Smooth muscle cell (in vitro differentiated cells): ENCODE data around the gene TCEA2. TPM values are rescaled to one million over a fixed set of nuclear protein-coding genes. Genes with fewer than 3 reads are reported as not detected.

Experiments
- DNase-seq: peaks from one replicate; lab custom pipeline; 2025; ENCODE audit not compliant: unreplicated experiment; lab: John Stamatoyannopoulos, UW
- H2AFZ ChIP-seq: fragments of 200-600 bp; sonication (generic); 2 replicates; pipeline ENCODE4 v1.6.0; 2016; ENCODE audit warnings: antibody characterized with exemption, low read depth, mild to moderate bottlenecking
- H3F3A ChIP-seq: fragments of 200-600 bp; sonication (generic); 2 replicates; pipeline ENCODE4 v1.6.0; 2017; ENCODE audit warnings: antibody characterized with exemption, low read depth
- H3K27ac ChIP-seq: fragments of 200-600 bp; sonication (generic); 2 replicates; pipeline ENCODE4 v1.5.1; 2016; ENCODE audit warnings: low read depth, mild to moderate bottlenecking
- H3K27me3 ChIP-seq: fragments of 200-600 bp; sonication (generic); 2 replicates; pipeline ENCODE4 v1.6.1; 2016; ENCODE audit warnings: low read depth, mild to moderate bottlenecking
- H3K36me3 ChIP-seq: fragments of 200-600 bp; sonication (generic); 2 replicates; pipeline ENCODE4 v1.5.1; 2016; ENCODE audit warnings: low read depth
- H3K4me1 ChIP-seq: fragments of 200-600 bp; sonication (generic); 2 replicates; pipeline ENCODE4 v1.5.1; 2016; ENCODE audit warnings: low read depth
- H3K4me2 ChIP-seq: fragments of 200-600 bp; sonication (generic); 2 replicates; pipeline ENCODE4 v1.6.0; 2016; ENCODE audit warnings: mild to moderate bottlenecking
- H3K4me3 ChIP-seq: fragments of 200-600 bp; sonication (generic); 2 replicates; pipeline ENCODE4 v1.5.1; 2016; ENCODE audit warnings: mild to moderate bottlenecking
- H3K79me2 ChIP-seq: fragments of 200-600 bp; sonication (generic); 2 replicates; pipeline ENCODE4 v1.6.0; 2016; ENCODE audit warnings: low read depth, mild to moderate bottlenecking
- H3K9ac ChIP-seq: fragments of 200-600 bp; sonication (generic); 2 replicates; pipeline ENCODE4 v1.6.0; 2016; ENCODE audit warnings: low read depth
- H3K9me3 ChIP-seq: fragments of 200-600 bp; sonication (generic); replicated peaks from 2 replicates; pipeline ENCODE4 v1.5.1; 2016; ENCODE audit warnings: low read depth
- H4K20me1 ChIP-seq: fragments of 200-600 bp; sonication (generic); 2 replicates; pipeline ENCODE4 v1.6.0; 2016; ENCODE audit warnings: low read depth
- CTCF ChIP-seq: fragments of 200-600 bp; sonication (generic); IDR thresholded peaks from 2 replicates; pipeline ENCODE4 v1.5.1; 2017; ENCODE audit warnings: borderline replicate concordance, mild to moderate bottlenecking, antibody characterized with exemption; ENCODE audit not compliant: insufficient read depth, poor library complexity, severe bottlenecking
- WGBS: methylation state at CpG from one replicate; pipeline ENCODE4 v1.1.7; 2016; ENCODE audit warnings: low lambda C conversion rate; 5-methylcytosine and 5-hydroxymethylcytosine counted together
- polyA plus RNA-seq: library from polyadenylated mRNA; unstranded; fragments of >200 nt; fragmentation: Nextera tagmentation; extraction: Ambion mirVana; gene quantifications from 2 replicates; pipeline ENCODE4 v1.2.1, GENCODE V29; 2016
- total RNA-seq: library from RNA; depleted of rRNA; stranded (reverse); fragments of >200 nt; gene quantifications from 2 replicates; pipeline ENCODE4 v1.2.3, GENCODE V29; 2014

Gene TCEA2
- total and polyA plus RNA-seq, 2 experiments from 2014 or later: 24.9 to 89.5 TPM

- peaks cover 6% of the 10 kb centered on the region for H3F3A ChIP-seq
- H3K9ac ChIP-seq: no peak overlapping the region
- no peak for DNase-seq
- H3K4me3 ChIP-seq: no peak overlapping the region
- peak overlapping the region; percentile 84 for H3K4me2 ChIP-seq
- H3K36me3 ChIP-seq: no peaks in the 10 kb centered on the region
- H4K20me1 ChIP-seq: peaks cover 6% of the 10 kb centered on the region
- H2AFZ ChIP-seq: no peak overlapping the region
- no peak overlapping the region for H3K27ac ChIP-seq
- no peaks in the 10 kb centered on the region for H3K79me2 ChIP-seq
- 87% methylated on average over 22 of the region's 23 CpGs for WGBS
- peaks cover 9% of the 10 kb centered on the region for H3K27me3 ChIP-seq
- no peak for TF ChIP-seq CTCF
- H3K4me1 ChIP-seq: peaks cover 4% of the 10 kb centered on the region
- no peaks in the 10 kb centered on the region for H3K9me3 ChIP-seq
Observed at GRCh38 chr20:64050261-64051032, 12.6 kb upstream of the TCEA2 start.

GRCh38 chr20:64051033-64051452 lies 12.0 kb upstream of the TCEA2 start:
- no peak overlapping the region for H2AFZ ChIP-seq
- no peak overlapping the region for H3K4me2 ChIP-seq
- H3K27me3 ChIP-seq: peaks cover 9% of the 10 kb centered on the region
- no peak overlapping the region for H3K9ac ChIP-seq
- H3K9me3 ChIP-seq: no peaks in the 10 kb centered on the region
- no peak for DNase-seq
- TF ChIP-seq CTCF: no peak
- H3K79me2 ChIP-seq: no peaks in the 10 kb centered on the region
- peaks cover 11% of the 10 kb centered on the region for H3F3A ChIP-seq
- WGBS: 91% methylated on average over 11 of the region's 11 CpGs
- H3K27ac ChIP-seq: no peak overlapping the region
- no peaks in the 10 kb centered on the region for H3K36me3 ChIP-seq
- H4K20me1 ChIP-seq: peaks cover 6% of the 10 kb centered on the region
- no peak overlapping the region for H3K4me3 ChIP-seq
- H3K4me1 ChIP-seq: peaks cover 4% of the 10 kb centered on the region

- no peak overlapping the region for H2AFZ ChIP-seq
- H3K9me3 ChIP-seq: no peaks in the 10 kb centered on the region
- no peak overlapping the region for H3K27ac ChIP-seq
- peaks cover 4% of the 10 kb centered on the region for H3K4me1 ChIP-seq
- no peak overlapping the region for H3K9ac ChIP-seq
- 82% methylated on average over 15 of the region's 15 CpGs for WGBS
- no peak overlapping the region for H3K4me3 ChIP-seq
- no peaks in the 10 kb centered on the region for H3K36me3 ChIP-seq
- H4K20me1 ChIP-seq: peaks cover 6% of the 10 kb centered on the region
- H3K79me2 ChIP-seq: no peaks in the 10 kb centered on the region
- no peak overlapping the region for H3K4me2 ChIP-seq
- H3K27me3 ChIP-seq: peaks cover 8% of the 10 kb centered on the region
- no peak for TF ChIP-seq CTCF
- no peak for DNase-seq
- H3F3A ChIP-seq: peaks cover 11% of the 10 kb centered on the region
Observed at GRCh38 chr20:64051561-64052325, 11.3 kb upstream of the TCEA2 start.
